Cerebellar nuclear complex (tissue), 1 donor: ENCODE measurements around the gene ZNF366.

Experiments used
- DNase-seq, 2 experiments: peaks; one replicate each; lab custom pipeline; 2025; lab: John Stamatoyannopoulos, UW

Gene ZNF366

GRCh38 chr5:72465601-72466563, 41.3 kb downstream of the ZNF366 start:
- no peak for DNase-seq

GRCh38 chr5:72465066-72465465, 42.1 kb downstream of the ZNF366 start:
- no peak for DNase-seq

GRCh38 chr5:72464071-72464470, 43.1 kb downstream of the ZNF366 start:
- no peak for DNase-seq

GRCh38 chr5:72463449-72464052, 43.7 kb downstream of the ZNF366 start:
- DNase-seq, result no peak

- no peak for DNase-seq
Measured at GRCh38 chr5:72460413-72460812, 46.8 kb downstream of the ZNF366 start.

GRCh38 chr5:72459913-72460312, 47.3 kb downstream of the ZNF366 start:
- DNase-seq, result no peak

GRCh38 chr5:72459089-72459661, 48.0 kb downstream of the ZNF366 start:
- DNase-seq, result no peak

- no peak for DNase-seq
Measured at GRCh38 chr5:72458407-72458806, 48.8 kb downstream of the ZNF366 start.

- DNase-seq, result no peak
Measured at GRCh38 chr5:72457491-72457890, 49.7 kb downstream of the ZNF366 start.

GRCh38 chr5:72456391-72457074, 50.7 kb downstream of the ZNF366 start:
- no peak for DNase-seq

- no peak for DNase-seq
Measured at GRCh38 chr5:72455476-72455875, 51.7 kb downstream of the ZNF366 start.

- no peak for DNase-seq
Measured at GRCh38 chr5:72454996-72455395, 52.2 kb downstream of the ZNF366 start.

- DNase-seq, result no peak
Measured at GRCh38 chr5:72453246-72453775, 53.9 kb downstream of the ZNF366 start.

- no peak for DNase-seq
Measured at GRCh38 chr5:72452515-72453245, 54.5 kb downstream of the ZNF366 start.

- no peak for DNase-seq
Measured at GRCh38 chr5:72451741-72452505, 55.3 kb downstream of the ZNF366 start.

- no peak for DNase-seq
Measured at GRCh38 chr5:72448368-72448767, 58.8 kb downstream of the ZNF366 start.

- no peak for DNase-seq
Measured at GRCh38 chr5:72447751-72448150, 59.5 kb downstream of the ZNF366 start.

GRCh38 chr5:72445969-72446368, 61.2 kb downstream of the ZNF366 start:
- DNase-seq, result no peak

- no peak for DNase-seq
Measured at GRCh38 chr5:72443883-72444282, 63.3 kb downstream of the ZNF366 start.

- DNase-seq, result no peak
Measured at GRCh38 chr5:72441862-72442540, 65.2 kb downstream of the ZNF366 start.
